Ramos (cell line): ENCODE results near the gene CBX3.
"Not testable (repeated sequence)": the region's sequence is repeated elsewhere in the genome, so short reads cannot be mapped to it uniquely, and the experiment has no call there.

Source experiments
- in situ Hi-C: fragments of 300-500 bp; cut with MboI; formaldehyde crosslinking; loops from one replicate; pipeline ENCODE4 v1.14.3; 2022; ENCODE audit warnings: low sequenced_read_pairs; ENCODE audit not compliant: unreplicated experiment

Gene CBX3

DNA sequence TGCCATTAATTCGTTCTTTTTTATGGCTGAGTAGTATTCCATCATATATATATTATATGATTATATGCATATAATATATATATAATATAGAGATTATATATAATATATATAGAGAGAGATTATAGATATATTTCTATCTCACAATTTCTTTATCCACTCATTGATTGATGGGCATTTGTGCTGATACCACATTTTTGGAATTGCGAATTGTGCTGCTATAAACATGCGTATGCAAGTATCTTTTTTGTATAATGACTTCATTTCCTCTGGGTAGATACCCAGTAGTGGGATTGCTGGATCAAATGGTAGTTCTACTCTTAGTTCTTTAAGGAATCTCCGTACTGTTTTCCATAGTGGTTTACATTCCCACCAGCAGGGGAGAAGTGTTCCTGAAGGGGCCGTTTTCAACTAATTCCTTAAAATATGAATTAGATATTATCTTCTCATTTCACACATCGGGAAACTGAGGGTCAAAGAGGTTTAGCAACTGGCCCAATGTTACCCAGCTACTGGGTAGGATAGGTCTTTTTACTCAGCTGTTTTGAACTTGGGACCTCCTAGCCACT, 33.0 kb upstream of the CBX3 start:
- in situ Hi-C loops, result loop anchor here (25.0 kb wide), 1 partner anchor 1994 kb away; no protein-coding TSS in a partner anchor

DNA sequence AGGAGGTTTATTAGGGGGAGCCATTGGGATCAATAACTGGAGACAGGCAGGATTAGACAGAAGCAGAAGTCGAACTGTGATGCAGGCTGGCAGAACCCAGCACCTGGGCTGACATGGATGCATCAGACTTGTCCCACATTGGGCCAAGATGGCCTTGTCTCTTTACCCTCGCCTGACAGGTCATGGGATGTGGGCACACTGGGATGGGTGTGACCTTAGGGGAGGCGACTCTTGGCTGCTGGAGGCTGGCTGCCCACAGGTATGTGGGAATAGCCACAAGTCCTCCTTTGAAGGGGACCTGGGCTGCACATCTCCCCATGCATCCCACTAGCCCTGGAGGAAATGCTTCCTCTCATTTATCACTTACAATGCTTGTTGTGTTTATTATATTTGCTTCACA, 32.3 kb upstream of the CBX3 start:
- in situ Hi-C loops, result loop anchor here (25.0 kb wide), 1 partner anchor 1993 kb away; no protein-coding TSS in a partner anchor

GRCh38 chr7:26170663-26171062, 30.9 kb upstream of the CBX3 start:
- in situ Hi-C loops, result loop anchor here (25.0 kb wide), 1 partner anchor 1992 kb away; no protein-coding TSS in a partner anchor

DNA sequence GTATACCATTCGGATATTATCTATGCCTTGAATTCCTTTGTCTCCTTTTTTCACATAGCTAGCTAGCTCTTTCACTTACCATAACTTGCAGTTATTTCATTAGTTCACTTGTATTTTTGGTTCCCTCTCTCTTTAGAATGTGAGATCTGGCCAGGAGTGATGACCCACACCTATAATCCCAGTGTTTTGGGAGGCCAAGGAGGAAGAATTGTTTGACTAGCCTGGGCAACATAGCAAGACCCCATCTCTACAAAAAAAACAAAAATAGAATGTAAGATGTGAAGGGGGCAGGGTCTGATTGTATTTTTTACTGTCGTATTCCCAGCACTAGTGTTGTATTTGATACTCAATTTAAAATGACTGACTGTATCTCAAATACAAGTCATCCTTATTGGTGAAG, 29.9 kb upstream of the CBX3 start:
- in situ Hi-C loops, result loop anchor here (25.0 kb wide), 1 partner anchor 1991 kb away; no protein-coding TSS in a partner anchor

- in situ Hi-C loops, result loop anchor here (25.0 kb wide), 1 partner anchor 1990 kb away; no protein-coding TSS in a partner anchor
Measured at GRCh38 chr7:26172048-26172447, 29.5 kb upstream of the CBX3 start.

GRCh38 chr7:26175903-26176302, 25.6 kb upstream of the CBX3 start:
- in situ Hi-C loops, result not testable (repeated sequence)

GRCh38 chr7:26176696-26177095, 24.8 kb upstream of the CBX3 start:
- in situ Hi-C loops, result not testable (repeated sequence)

DNA sequence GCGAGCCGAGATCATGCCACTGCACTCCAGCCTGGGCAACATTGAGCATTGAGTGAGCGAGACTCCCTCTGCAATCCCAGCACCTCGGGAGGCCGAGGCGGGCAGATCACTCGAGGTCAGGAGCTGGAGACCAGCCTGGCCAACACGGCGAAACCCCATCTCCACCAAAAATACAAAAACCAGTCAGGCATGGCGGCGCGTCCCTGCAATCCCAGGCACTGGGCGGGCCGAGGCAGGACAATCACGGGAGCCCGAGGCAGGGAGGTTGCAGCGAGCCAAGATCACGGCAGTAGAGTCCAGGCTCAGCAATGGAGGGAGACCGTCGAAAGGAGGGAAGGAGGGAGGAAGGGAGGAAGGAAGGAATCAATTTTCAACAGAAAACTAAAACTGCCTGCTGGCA, 24.3 kb upstream of the CBX3 start:
- in situ Hi-C loops, result not testable (repeated sequence)

DNA sequence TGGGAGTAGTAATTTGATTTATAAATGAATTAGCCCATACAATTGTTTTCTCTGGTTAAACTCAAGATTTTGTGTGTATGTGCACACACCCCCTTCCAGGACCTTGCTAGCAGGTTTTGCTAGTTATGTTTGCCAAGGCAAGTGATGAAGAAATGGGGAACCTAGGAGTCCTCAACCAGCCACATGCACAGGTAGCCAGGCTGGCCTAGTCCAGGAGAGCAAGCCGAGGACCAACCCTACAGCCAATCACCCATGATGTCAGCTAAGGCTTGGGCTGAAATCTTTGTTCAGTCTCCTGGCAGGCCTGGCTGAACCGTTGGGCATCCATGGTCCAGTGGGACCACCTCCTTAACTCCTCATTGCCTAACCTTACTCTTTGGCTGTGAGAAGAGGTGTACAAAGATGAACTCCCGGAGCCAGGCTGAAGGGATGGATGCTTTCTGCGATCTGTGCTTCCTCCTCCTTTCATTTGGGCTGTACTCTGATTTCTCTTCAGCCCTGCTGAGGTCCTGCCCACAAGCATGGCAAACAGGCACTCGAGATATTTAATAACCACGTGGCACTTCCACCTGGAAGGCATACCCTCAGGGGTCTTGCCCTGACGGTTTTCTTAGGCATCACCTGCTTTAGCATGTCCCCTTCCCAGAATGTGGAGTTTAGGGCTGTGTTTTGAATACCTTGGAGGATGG, 23.1 kb upstream of the CBX3 start:
- in situ Hi-C loops, result no loop called here

- in situ Hi-C loops, result no loop called here
Measured at GRCh38 chr7:26179422-26179821, 22.1 kb upstream of the CBX3 start.

GRCh38 chr7:26179826-26180497, 21.6 kb upstream of the CBX3 start:
- in situ Hi-C loops, result no loop called here

DNA sequence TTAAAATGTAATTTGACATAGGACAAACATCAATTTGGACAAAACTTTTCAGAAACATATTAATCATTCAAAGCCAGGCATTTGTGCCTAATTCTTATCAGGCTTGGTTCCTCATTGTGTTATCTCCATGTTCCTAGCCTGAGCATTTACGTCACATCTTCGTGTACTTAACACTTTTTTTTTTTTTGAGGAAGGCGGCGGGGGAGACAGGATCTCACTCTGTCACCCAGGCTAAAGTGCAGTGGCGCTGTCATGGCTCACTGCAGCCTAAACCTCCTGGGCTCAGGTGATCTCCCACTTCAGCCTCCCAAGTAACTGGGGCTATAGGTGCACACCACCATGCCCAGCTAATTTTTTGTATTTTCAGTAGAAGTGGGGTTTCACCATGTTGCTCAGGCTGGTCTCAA, 20.8 kb upstream of the CBX3 start:
- in situ Hi-C loops, result no loop called here

GRCh38 chr7:26181474-26182227, 19.9 kb upstream of the CBX3 start:
- in situ Hi-C loops, result no loop called here

DNA sequence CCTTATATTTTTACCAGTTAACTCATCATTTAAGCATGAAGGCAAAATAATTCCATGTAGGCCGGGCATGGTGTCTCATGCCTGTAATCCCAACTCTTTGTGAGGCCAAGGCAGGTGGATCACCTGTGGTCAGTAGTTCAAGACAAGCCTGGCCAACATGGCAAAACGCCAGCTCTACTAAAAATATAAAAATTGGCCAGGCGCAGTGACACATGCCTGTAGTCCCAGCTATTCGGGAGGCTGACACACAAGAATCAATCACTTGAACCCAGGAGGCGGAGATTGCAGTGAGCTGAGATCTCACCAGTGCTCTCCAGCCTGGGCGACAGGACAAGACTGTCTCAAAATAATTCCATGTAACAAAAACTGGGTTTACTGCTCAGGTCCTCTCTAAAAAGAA, 19.3 kb upstream of the CBX3 start:
- in situ Hi-C loops, result no loop called here

DNA sequence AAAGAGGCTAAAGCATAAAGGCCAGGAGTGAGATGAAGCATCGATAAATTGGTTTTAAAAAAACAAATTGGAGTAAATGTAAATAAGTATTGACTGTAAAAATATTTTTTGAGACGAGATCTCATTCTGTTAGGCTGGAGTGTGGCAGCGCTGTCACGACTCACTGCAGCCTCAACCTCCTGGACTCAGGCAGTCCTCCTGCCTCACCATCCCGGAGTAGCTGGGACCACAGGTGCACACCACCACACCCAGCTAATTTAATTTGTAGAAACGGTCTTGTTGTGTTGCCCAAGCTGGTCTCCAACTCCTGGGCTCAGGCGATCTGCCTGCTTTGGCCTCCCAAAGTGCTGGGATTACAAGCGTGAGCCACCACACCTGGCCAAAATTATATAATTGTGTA, 18.8 kb upstream of the CBX3 start:
- in situ Hi-C loops, result no loop called here

GRCh38 chr7:26183545-26184280, 17.8 kb upstream of the CBX3 start:
- in situ Hi-C loops, result no loop called here

GRCh38 chr7:26184281-26185101, 17.1 kb upstream of the CBX3 start:
- in situ Hi-C loops, result not testable (repeated sequence)

DNA sequence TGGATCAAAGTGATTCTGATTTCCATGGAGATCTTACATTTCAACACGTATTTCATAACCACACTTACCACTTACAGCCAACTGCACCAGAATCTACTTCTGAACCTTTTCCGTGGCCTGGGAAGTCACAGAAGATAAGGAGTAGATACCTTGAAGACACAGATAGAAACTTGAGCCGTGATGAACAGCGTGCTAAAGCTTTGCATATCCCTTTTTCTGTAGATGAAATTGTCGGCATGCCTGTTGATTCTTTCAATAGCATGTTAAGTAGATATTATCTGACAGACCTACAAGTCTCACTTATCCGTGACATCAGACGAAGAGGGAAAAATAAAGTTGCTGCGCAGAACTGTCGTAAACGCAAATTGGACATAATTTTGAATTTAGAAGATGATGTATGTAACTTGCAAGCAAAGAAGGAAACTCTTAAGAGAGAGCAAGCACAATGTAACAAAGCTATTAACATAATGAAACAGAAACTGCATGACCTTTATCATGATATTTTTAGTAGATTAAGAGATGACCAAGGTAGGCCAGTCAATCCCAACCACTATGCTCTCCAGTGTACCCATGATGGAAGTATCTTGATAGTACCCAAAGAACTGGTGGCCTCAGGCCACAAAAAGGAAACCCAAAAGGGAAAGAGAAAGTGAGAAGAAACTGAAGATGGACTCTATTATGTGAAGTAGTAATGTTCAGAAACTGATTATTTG, 16.3 kb upstream of the CBX3 start:
- in situ Hi-C loops, result no loop called here

- in situ Hi-C loops, result no loop called here
Measured at GRCh38 chr7:26185844-26186180, 15.7 kb upstream of the CBX3 start.
